ENCODE data around the gene APBB1IP.
"Not testable (repeated sequence)": the region's sequence is repeated elsewhere in the genome, so short reads cannot be mapped to it uniquely, and the experiment has no call there.

The APBB1IP gene

DNA sequence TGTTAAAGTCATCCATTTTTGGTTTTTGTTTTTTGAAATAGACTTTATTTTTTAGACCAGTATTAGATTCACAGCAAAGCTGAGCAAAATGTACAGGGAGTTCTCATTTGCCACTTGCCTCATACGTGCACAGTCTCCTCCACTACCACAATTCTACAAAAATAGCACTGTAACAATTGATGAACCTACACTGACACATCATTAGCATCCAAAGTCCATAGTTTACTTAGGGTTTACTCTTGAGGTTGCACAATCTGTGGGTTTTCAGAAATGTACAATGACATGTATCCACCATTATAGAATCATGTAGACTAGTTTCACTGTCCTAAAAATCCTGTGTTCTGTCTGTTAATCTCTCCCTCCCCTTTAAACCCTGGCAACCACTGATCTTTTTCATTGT is 133.5 kb downstream of the APBB1IP start:
- H3K79me2 ChIP-seq (ENCODE audit: control insufficient read depth, low read length) = no peaks in the 10 kb centered on the region
- H3K27ac ChIP-seq (ENCODE audit: low read depth, low read length) = no peak overlapping the region
- peaks cover 45% of the 10 kb centered on the region for H3K36me3 ChIP-seq (ENCODE audit: control insufficient read depth, low read length)
- H3K4me3 ChIP-seq (ENCODE audit: low read length) = no peak overlapping the region
- no peaks in the 10 kb centered on the region for H4K20me1 ChIP-seq (ENCODE audit: control insufficient read depth, insufficient read depth, low read depth, low read length)
- peaks cover 17% of the 10 kb centered on the region for H3F3A ChIP-seq (ENCODE audit: control insufficient read depth, insufficient read depth)
- H3K4me2 ChIP-seq (ENCODE audit: low read length) = no peak overlapping the region
- H3K9me2 ChIP-seq (replicated peaks; ENCODE audit: control insufficient read depth, low read length) = no peaks in the 10 kb centered on the region
- peaks cover 6% of the 10 kb centered on the region; the same call in 1 of the 2 replicates for H3K9me3 ChIP-seq (ENCODE audit: control insufficient read depth, insufficient read depth, low read length)
- H3K4me1 ChIP-seq (ENCODE audit: control insufficient read depth, low read length) = peaks cover 31% of the 10 kb centered on the region
- no peak for TF ChIP-seq EZH2phosphoT487 (IDR thresholded peaks at IDR 0.05; ENCODE audit: borderline replicate concordance, low read length)
- TF ChIP-seq, protein P1, sequence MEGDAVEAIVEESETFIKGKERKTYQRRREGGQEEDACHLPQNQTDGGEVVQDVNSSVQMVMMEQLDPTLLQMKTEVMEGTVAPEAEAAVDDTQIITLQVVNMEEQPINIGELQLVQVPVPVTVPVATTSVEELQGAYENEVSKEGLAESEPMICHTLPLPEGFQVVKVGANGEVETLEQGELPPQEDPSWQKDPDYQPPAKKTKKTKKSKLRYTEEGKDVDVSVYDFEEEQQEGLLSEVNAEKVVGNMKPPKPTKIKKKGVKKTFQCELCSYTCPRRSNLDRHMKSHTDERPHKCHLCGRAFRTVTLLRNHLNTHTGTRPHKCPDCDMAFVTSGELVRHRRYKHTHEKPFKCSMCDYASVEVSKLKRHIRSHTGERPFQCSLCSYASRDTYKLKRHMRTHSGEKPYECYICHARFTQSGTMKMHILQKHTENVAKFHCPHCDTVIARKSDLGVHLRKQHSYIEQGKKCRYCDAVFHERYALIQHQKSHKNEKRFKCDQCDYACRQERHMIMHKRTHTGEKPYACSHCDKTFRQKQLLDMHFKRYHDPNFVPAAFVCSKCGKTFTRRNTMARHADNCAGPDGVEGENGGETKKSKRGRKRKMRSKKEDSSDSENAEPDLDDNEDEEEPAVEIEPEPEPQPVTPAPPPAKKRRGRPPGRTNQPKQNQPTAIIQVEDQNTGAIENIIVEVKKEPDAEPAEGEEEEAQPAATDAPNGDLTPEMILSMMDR (IDR thresholded peaks at IDR 0.05; ENCODE audit: low read depth, low read length, poor library complexity, severe bottlenecking) = no peak
- H3K27me3 ChIP-seq (ENCODE audit: control insufficient read depth, low read length) = no peaks in the 10 kb centered on the region

DNA sequence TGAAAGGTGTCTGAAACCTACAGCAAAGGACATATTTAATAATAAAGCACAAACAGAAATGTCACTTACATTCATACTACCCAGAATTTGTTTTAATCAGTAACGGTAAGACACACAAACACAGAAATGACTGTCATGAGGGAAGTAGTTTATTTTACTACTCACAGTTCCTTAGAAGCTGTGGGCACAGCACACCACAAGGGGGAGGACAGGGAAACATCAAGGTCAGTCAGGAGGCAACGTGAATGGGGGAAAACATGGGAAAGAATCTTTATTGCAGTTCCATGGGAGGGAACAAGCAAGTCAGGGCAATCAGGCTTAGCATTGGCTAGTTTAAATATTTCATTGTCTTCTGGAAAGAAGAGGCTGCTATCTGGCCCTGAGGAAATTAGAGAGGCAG is 135.5 kb downstream of the APBB1IP start:
- H3K27ac ChIP-seq (ENCODE audit: low read depth, low read length) = peak overlapping the region; percentile 60; the same call in 1 of the 2 replicates
- no peaks in the 10 kb centered on the region for H4K20me1 ChIP-seq (ENCODE audit: control insufficient read depth, insufficient read depth, low read depth, low read length)
- H3K27me3 ChIP-seq (ENCODE audit: control insufficient read depth, low read length) = no peaks in the 10 kb centered on the region
- H3K9me3 ChIP-seq (ENCODE audit: control insufficient read depth, insufficient read depth, low read length) = peaks cover 6% of the 10 kb centered on the region; the same call in 1 of the 2 replicates
- no peaks in the 10 kb centered on the region for H3K9me2 ChIP-seq (replicated peaks; ENCODE audit: control insufficient read depth, low read length)
- peaks cover 30% of the 10 kb centered on the region for H3K36me3 ChIP-seq (ENCODE audit: control insufficient read depth, low read length)
- H3K79me2 ChIP-seq (ENCODE audit: control insufficient read depth, low read length) = no peaks in the 10 kb centered on the region
- peaks cover 31% of the 10 kb centered on the region for H3K4me1 ChIP-seq (ENCODE audit: control insufficient read depth, low read length)
- H3K4me3 ChIP-seq (ENCODE audit: low read length) = no peak overlapping the region
- TF ChIP-seq EZH2phosphoT487 (IDR thresholded peaks at IDR 0.05; ENCODE audit: borderline replicate concordance, low read length) = no peak
- TF ChIP-seq, protein P1 (IDR thresholded peaks at IDR 0.05; ENCODE audit: low read depth, low read length, poor library complexity, severe bottlenecking) = peak; percentile 32
- peak overlapping the region; percentile 57 for H3K4me2 ChIP-seq (ENCODE audit: low read length)
- H3F3A ChIP-seq (ENCODE audit: control insufficient read depth, insufficient read depth) = peaks cover 15% of the 10 kb centered on the region

DNA sequence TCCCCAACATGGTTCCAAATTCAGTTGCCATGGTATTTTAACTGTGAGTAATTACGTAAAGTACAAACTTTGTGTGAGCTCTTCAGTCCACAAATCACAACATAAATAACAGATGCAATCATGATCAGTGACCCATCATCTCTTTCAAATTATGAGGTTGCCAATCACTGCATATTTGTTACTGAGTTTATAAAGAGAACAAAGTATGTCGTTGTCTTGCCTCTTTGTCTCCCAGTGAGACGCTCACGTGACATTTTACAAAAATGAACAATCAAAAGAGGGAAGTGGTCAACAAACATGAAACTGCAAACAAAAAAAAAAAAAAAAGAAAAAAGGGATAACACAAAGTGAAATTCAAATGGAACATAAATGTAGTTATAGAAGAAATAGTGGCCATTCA is 136.6 kb downstream of the APBB1IP start:
- Histone ChIP-seq H3K9me3 (ENCODE audit: control insufficient read depth, insufficient read depth, low read length) (peaks cover 6% of the 10 kb centered on the region; the same call in 1 of the 2 replicates), H3K4me3 (ENCODE audit: low read length) (peak overlapping the region; percentile 39), H3F3A (ENCODE audit: control insufficient read depth, insufficient read depth) (peaks cover 8% of the 10 kb centered on the region), H3K27ac (ENCODE audit: low read depth, low read length) (peak overlapping the region; percentile 60), H4K20me1 (ENCODE audit: control insufficient read depth, insufficient read depth, low read depth, low read length) (no peaks in the 10 kb centered on the region), H3K9me2 (replicated peaks; ENCODE audit: control insufficient read depth, low read length) (no peaks in the 10 kb centered on the region), H3K4me1 (ENCODE audit: control insufficient read depth, low read length) (peaks cover 31% of the 10 kb centered on the region), H3K4me2 (ENCODE audit: low read length) (peak overlapping the region; percentile 57), H3K79me2 (ENCODE audit: control insufficient read depth, low read length) (no peaks in the 10 kb centered on the region), H3K36me3 (ENCODE audit: control insufficient read depth, low read length) (peaks cover 23% of the 10 kb centered on the region), H3K27me3 (ENCODE audit: control insufficient read depth, low read length) (no peaks in the 10 kb centered on the region)
- TF ChIP-seq EZH2phosphoT487 (IDR thresholded peaks at IDR 0.05; ENCODE audit: borderline replicate concordance, low read length) = no peak
- TF ChIP-seq, protein P1 (IDR thresholded peaks at IDR 0.05; ENCODE audit: low read depth, low read length, poor library complexity, severe bottlenecking) = no peak

DNA sequence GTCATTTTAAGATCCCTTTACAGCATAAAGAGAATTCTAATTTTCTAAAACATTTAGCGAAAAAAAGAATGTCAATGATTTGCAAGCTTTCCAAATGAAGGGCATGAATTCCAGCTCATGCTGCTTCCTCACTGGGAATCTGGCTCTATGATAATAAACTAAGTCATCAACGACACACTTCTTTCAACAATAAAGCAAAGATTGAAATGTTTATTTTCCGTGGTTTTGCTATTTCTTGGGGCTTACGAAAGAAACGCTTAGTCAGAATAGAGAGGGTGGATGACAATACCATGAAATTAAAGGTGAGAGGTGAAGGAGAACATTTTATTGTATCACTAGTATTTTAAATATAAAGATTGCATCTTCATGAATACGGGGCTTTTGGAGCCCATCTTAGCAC is 140.2 kb downstream of the APBB1IP start:
- H3K36me3 ChIP-seq (ENCODE audit: control insufficient read depth, low read length); H4K20me1 ChIP-seq (ENCODE audit: control insufficient read depth, insufficient read depth, low read depth, low read length); H3K27me3 ChIP-seq (ENCODE audit: control insufficient read depth, low read length); H3K27ac ChIP-seq (ENCODE audit: low read depth, low read length); H3K9me3 ChIP-seq (ENCODE audit: control insufficient read depth, insufficient read depth, low read length); H3K4me3 ChIP-seq (ENCODE audit: low read length); H3K9me2 ChIP-seq (replicated peaks; ENCODE audit: control insufficient read depth, low read length); H3F3A ChIP-seq (ENCODE audit: control insufficient read depth, insufficient read depth); H3K4me2 ChIP-seq (ENCODE audit: low read length); H3K79me2 ChIP-seq (ENCODE audit: control insufficient read depth, low read length): not testable (repeated sequence)
- peaks cover 23% of the 10 kb centered on the region for H3K4me1 ChIP-seq (ENCODE audit: control insufficient read depth, low read length)

Data from DOHH2 (cell line).